K562 (cell line): ENCODE results near the gene PUM1. TPM values are rescaled to one million over a fixed set of nuclear protein-coding genes. Genes with fewer than 3 reads are reported as not detected.

Source experiments
- ATAC-seq: fragments of 200-7000 bp; cut with Tn5 transposase; 3 replicates; pipeline ENCODE4 v1.9.1; 2020; ENCODE audit warnings: moderate library complexity
- BruUV-seq: library from RNA; stranded (reverse); fragments of 400-500 nt; replicated peaks from 2 replicates; lab custom pipeline; 2021; lab: Mats Ljungman, UMichigan
- CTCF ChIA-PET: fragments of 300-600 bp; formaldehyde crosslinking; extraction: SDS; loops from one replicate; lab custom pipeline; 2021; ENCODE audit warnings: low intra/inter-chr PET ratio; lab: Yijun Ruan, JAX
- POLR2A ChIA-PET: fragments of 300-600, 350-650 bp; sonication (Branson Sonifier 250); formaldehyde crosslinking; extraction: SDS; loops from one replicate; lab custom pipeline; 2021; ENCODE audit warnings: antibody characterized with exemption, inconsistent platforms; lab: Yijun Ruan, JAX
- DNase-seq, 4 experiments: peaks; one replicate each; pipeline versions ENCODE4 v3.0.0 to v3.0.0-alpha.2; 2011 to 2018; ENCODE audit warnings: low spot score in 3 of 4, mixed read lengths in 3 of 4; ENCODE audit errors: extremely low read depth in 1 of 4
- FAIRE-seq: peaks from 2 replicates; lab custom pipeline; 2011; peaks lifted over from hg19 to GRCh38; lab: Jason Lieb, UNC
- H2AFZ ChIP-seq: 2 replicates; pipeline ENCODE4 v1.6.0; 2011; ENCODE audit warnings: low read depth, low read length, control low read depth, inconsistent platforms
- H3K27ac ChIP-seq: fragments of 200-600 bp; 3 replicates; pipeline ENCODE4 v1.8.0; 2011; ENCODE audit warnings: low read depth, mild to moderate bottlenecking, control low read depth, inconsistent platforms, low read length, moderate library complexity, mixed read lengths; ENCODE audit errors: extremely low read depth
- H3K27me3 ChIP-seq, 2 experiments: fragments of 300-600 bp in 1 of 2; 2 replicates in 1 of 2; 3 replicates in 1 of 2; pipeline versions ENCODE4 v1.6.0 to v1.8.0; 2011; ENCODE audit warnings: inconsistent platforms in 2 of 2, low read length in 2 of 2, mild to moderate bottlenecking in 1 of 2, mixed read lengths in 1 of 2, moderate library complexity in 1 of 2; ENCODE audit not compliant: control insufficient read depth in 2 of 2, insufficient read depth in 2 of 2
- H3K36me3 ChIP-seq: fragments of 300-600 bp; 3 replicates; pipeline ENCODE4 v1.8.0; 2011; ENCODE audit warnings: mild to moderate bottlenecking, low read length, inconsistent platforms; ENCODE audit not compliant: control insufficient read depth, insufficient read depth
- H3K4me1 ChIP-seq, 2 experiments: fragments of 200-600 bp in 1 of 2; replicated peaks in 1 of 2; 2 replicates in 1 of 2; 3 replicates in 1 of 2; pipeline versions ENCODE4 v1.5.1 to v1.8.0; 2011; ENCODE audit warnings: inconsistent platforms in 2 of 2, low read length in 2 of 2, mild to moderate bottlenecking in 1 of 2, mixed read lengths in 1 of 2, moderate library complexity in 1 of 2; ENCODE audit not compliant: control insufficient read depth in 2 of 2, insufficient read depth in 2 of 2
- H3K4me2 ChIP-seq: 2 replicates; pipeline ENCODE4 v1.6.1; 2011; ENCODE audit warnings: low read length, control low read depth, inconsistent platforms, mixed read lengths; ENCODE audit not compliant: insufficient read depth
- H3K4me3 ChIP-seq: fragments of 200-600 bp; sonication (generic), shearing (Covaris generic); 2 replicates; pipeline ENCODE4 v1.5.1; 2016; ENCODE audit warnings: control low read depth, inconsistent platforms
- H3K79me2 ChIP-seq: fragments of 200-600 bp; 3 replicates; pipeline ENCODE4 v1.8.0; 2011; ENCODE audit warnings: low read length, inconsistent platforms; ENCODE audit not compliant: control insufficient read depth, insufficient read depth
- H3K9ac ChIP-seq, 2 experiments: 2 replicates each; pipeline versions ENCODE4 v1.6.0 to v1.6.1; 2011; ENCODE audit warnings: low read depth in 2 of 2, low read length in 2 of 2, control low read depth in 1 of 2, inconsistent platforms in 1 of 2, mild to moderate bottlenecking in 1 of 2, mixed read lengths in 1 of 2; ENCODE audit not compliant: insufficient read depth in 1 of 2
- H3K9me1 ChIP-seq: one replicate; pipeline ENCODE4 v1.6.0; 2011; ENCODE audit warnings: inconsistent platforms, mild to moderate bottlenecking, low read length, moderate library complexity; ENCODE audit not compliant: control insufficient read depth, insufficient read depth
- H3K9me3 ChIP-seq: replicated peaks from 2 replicates; pipeline ENCODE4 v1.5.1; 2011; ENCODE audit warnings: low read depth, low read length, inconsistent platforms; ENCODE audit not compliant: control insufficient read depth, insufficient read depth
- H4K20me1 ChIP-seq: replicated peaks from 2 replicates; pipeline ENCODE4 v1.6.1; 2011; ENCODE audit warnings: low read length, inconsistent platforms, mixed read lengths; ENCODE audit not compliant: control insufficient read depth, insufficient read depth
- CHD4 ChIP-seq: fragments of 200-600 bp; sonication (generic); IDR thresholded peaks from 3 replicates; pipeline ENCODE4 v1.6.1; 2012; ENCODE audit warnings: low read depth, mild to moderate bottlenecking, mixed read lengths, low read length, inconsistent platforms; ENCODE audit not compliant: insufficient read depth, insufficient replicate concordance, poor library complexity, severe bottlenecking
- DIDO1 ChIP-seq: fragments of 450-650 bp; IDR thresholded peaks from 2 replicates; pipeline ENCODE4 v1.6.1; 2016; ENCODE audit warnings: low read depth, missing biosample characterization, missing genetic modification characterization
- ETS1 ChIP-seq: conservative IDR thresholded peaks from 2 replicates; pipeline ENCODE4 v1.6.1; 2011; ENCODE audit warnings: low read depth, mild to moderate bottlenecking, low read length; ENCODE audit not compliant: control insufficient read depth
- FOXJ3 ChIP-seq: sonication (generic); formaldehyde crosslinking; IDR thresholded peaks from 2 replicates; pipeline ENCODE4 v1.4.0; 2020; ENCODE audit warnings: mild to moderate bottlenecking, missing genetic modification reagents
- FOXP1 ChIP-seq: sonication (generic); formaldehyde crosslinking; IDR thresholded peaks from 2 replicates; pipeline ENCODE4 v1.8.0; 2022; ENCODE audit warnings: mild to moderate bottlenecking, missing genetic modification reagents
- MIER1 ChIP-seq: fragments of 450-650 bp; IDR thresholded peaks from 2 replicates; pipeline ENCODE4 v1.6.1; 2016; ENCODE audit warnings: antibody characterized with exemption, mild to moderate bottlenecking, low read depth
- PML ChIP-seq: IDR thresholded peaks from 2 replicates; pipeline ENCODE4 v1.6.1; 2012; ENCODE audit warnings: low read length, inconsistent platforms
- ZNF253 ChIP-seq: fragments of 250-450 bp; sonication (Bioruptor Pico); conservative IDR thresholded peaks from 2 replicates; pipeline ENCODE4 v1.6.1; 2021; ENCODE audit warnings: mild to moderate bottlenecking
- WGBS: fragments of 100-300 bp; shearing (Covaris generic); methylation state at CpG from one replicate; pipeline ENCODE4 v1.1.6; 2016; ENCODE audit warnings: low coverage, mixed read lengths; ENCODE audit not compliant: insufficient coverage; ENCODE audit errors: missing lambda C conversion rate; 5-methylcytosine and 5-hydroxymethylcytosine counted together
- in situ Hi-C: fragments of 300-500 bp; cut with MboI; formaldehyde crosslinking; loops from 4 replicates; pipeline ENCODE4 v1.15.0; 2018; ENCODE audit warnings: inconsistent platforms, mixed read lengths
- intact Hi-C: fragments of 100-400 bp; cut with micrococcal nuclease; formaldehyde crosslinking; loops from 2 replicates; pipeline ENCODE4 v1.14.2; 2022
- polyA plus RNA-seq, 8 experiments: library from polyadenylated mRNA; depleted of rRNA in 4 of 8; stranded (reverse) in 5 of 8; unstranded in 3 of 8; fragments of >200 nt; fragmentation: Nextera tagmentation in 2 of 8; fragmentation: Illumina TruSeq in 1 of 8; extraction: Ambion mirVana in 2 of 8; extraction: Trizol in 1 of 8; gene quantifications; 2 replicates each; pipeline versions ENCODE4 v1.2.1 to v1.2.3, GENCODE V29; 2011 to 2014; ENCODE audit warnings: inconsistent platforms in 1 of 8, missing spikeins in 1 of 8
- total RNA-seq, 7 experiments: library from RNA; depleted of rRNA in 6 of 7; stranded (reverse); fragments of >200 nt in 6 of 7; fragmentation: Illumina TruSeq in 2 of 7; extraction: Trizol in 2 of 7; gene quantifications; 2 replicates each; pipeline versions ENCODE4 v1.2.1 to v1.2.3, GENCODE V29; 2011 to 2021; ENCODE audit warnings: low replicate concordance in 1 of 7

PUM1 gene
- total and polyA plus RNA-seq, 9 of the 15 experiments (the other 6 are each of a cell fraction or from before 2014, with no cell fraction given), result 37.7 to 104 (median 55.7) TPM

DNA sequence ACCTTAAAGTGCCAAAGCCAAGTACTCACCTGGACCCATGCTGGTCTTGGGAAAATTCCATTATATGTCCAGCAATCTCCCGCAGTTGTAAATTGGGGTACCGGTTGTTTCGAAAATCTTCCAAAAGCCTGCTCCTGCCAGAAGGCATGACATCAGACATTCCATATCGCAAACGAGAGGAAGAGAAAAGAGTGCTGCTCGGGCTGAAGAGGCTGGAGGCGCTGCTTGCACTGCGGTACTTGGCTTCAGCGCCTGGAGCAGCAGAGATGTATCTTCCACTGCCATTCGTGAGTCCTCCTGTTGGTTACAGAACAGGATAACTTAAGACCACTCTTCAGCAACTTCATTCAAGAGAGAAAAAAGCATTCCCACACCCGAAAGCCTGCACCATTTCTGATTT lies 111.8 kb downstream of the PUM1 start:
- in situ Hi-C loops, result no loop called here
- no peak for TF ChIP-seq DIDO1 (tag)
- TF ChIP-seq CHD4, result no peak
- no peak for TF ChIP-seq PML
- TF ChIP-seq ETS1, result no peak
- no peak for TF ChIP-seq FOXP1
- TF ChIP-seq MIER1, result no peak
- TF ChIP-seq ZNF253 (CRISPR knock-in tag), result no peak
- no peak for TF ChIP-seq FOXJ3 (CRISPR knock-in tag)

More for the DNA sequence above, 111.8 kb downstream of the PUM1 start:
- H3K27ac ChIP-seq, result no peak overlapping the region
- H3K36me3 ChIP-seq, result peaks cover 90% of the 10 kb centered on the region
- ChIA-PET CTCF (interaction anchor here (0.6 kb wide), 1 partner anchor 168 kb away, joined by 5 read pairs; no protein-coding TSS in a partner anchor), POLR2A (no interaction called here)
- no peaks in the 10 kb centered on the region for H3K4me1 ChIP-seq
- intact Hi-C loops, result no loop called here
- H2AFZ ChIP-seq, result no peak overlapping the region
- DNase-seq, result no peak
- H3K9me1 ChIP-seq, result no peaks in the 10 kb centered on the region
- no peaks in the 10 kb centered on the region for H3K27me3 ChIP-seq
- 96% methylated on average over 11 of the region's 11 CpGs for WGBS
- BruUV-seq, result no TSS peak
- no peak overlapping the region for H3K9ac ChIP-seq
- H4K20me1 ChIP-seq, result no peaks in the 10 kb centered on the region
- no peak for FAIRE-seq
- H3K4me2 ChIP-seq, result no peak overlapping the region
- H3K9me3 ChIP-seq, result no peaks in the 10 kb centered on the region
- H3K4me3 ChIP-seq, result no peak overlapping the region
- ATAC-seq, result no peak
- H3K79me2 ChIP-seq, result peaks cover 21% of the 10 kb centered on the region; the same call in 2 of the 3 replicates
